ENCODE measurements around the gene SGSM1.

SGSM1 gene, protein sequence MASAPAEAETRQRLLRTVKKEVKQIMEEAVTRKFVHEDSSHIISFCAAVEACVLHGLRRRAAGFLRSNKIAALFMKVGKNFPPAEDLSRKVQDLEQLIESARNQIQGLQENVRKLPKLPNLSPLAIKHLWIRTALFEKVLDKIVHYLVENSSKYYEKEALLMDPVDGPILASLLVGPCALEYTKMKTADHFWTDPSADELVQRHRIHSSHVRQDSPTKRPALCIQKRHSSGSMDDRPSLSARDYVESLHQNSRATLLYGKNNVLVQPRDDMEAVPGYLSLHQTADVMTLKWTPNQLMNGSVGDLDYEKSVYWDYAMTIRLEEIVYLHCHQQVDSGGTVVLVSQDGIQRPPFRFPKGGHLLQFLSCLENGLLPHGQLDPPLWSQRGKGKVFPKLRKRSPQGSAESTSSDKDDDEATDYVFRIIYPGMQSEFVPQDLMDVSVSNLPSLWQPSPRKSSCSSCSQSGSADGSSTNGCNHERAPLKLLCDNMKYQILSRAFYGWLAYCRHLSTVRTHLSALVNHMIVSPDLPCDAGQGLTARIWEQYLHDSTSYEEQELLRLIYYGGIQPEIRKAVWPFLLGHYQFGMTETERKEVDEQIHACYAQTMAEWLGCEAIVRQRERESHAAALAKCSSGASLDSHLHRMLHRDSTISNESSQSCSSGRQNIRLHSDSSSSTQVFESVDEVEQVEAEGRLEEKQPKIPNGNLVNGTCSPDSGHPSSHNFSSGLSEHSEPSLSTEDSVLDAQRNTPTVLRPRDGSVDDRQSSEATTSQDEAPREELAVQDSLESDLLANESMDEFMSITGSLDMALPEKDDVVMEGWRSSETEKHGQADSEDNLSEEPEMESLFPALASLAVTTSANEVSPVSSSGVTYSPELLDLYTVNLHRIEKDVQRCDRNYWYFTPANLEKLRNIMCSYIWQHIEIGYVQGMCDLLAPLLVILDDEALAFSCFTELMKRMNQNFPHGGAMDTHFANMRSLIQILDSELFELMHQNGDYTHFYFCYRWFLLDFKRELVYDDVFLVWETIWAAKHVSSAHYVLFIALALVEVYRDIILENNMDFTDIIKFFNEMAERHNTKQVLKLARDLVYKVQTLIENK

GRCh38 chr22:24805790-24806662 lies at the start of gene SGSM1:
TSS of gene SGSM1 (plus strand) at chr22:24806211. CDS start at chr22:24806326, 115 bp downstream.
- Mint-ChIP-seq H3K4me3 (peak within 1 kb of the TSS; percentile 24), H3K36me3 (no peaks in the 10 kb centered on the region), H3K27ac (no peak within 1 kb of the TSS), H3K9me3 (no peaks in the 10 kb centered on the region), H3K4me1 (peaks cover 47% of the 10 kb centered on the region)
- ATAC-seq (peak; percentile 90), DNase-seq (ENCODE audit: low spot score in 2 of 2) (peak; percentile 72 to 82)

DNA sequence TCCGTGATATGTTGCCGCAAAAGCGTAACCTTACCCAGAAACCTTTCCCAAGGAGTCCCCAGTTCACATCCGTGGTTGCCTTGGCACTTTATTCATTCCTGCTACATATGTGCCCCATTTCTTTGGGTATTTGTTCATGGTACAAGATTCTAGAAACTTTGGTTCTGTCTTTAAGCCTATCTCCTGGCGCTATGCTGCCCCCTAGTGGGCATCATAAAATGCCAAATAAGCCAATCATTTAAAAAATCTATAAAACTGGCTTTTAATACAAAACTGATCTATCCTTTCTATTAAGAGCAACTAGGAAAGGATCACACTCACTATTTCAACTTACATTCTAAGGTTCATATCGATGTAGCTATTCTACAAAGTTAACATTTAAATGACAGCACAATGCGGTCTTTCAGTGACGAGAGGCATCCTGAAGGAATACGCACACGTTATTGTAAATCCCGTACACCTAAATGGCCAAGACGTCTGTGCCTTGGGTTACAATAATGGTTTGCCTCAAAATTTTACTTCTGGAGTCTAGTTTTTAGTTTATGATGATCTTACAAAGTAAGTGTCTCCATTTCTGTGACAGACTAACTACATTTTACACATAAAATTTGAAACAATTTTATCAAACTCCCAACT lies 47.7 kb upstream of the SGSM1 start:
- no peaks in the 10 kb centered on the region for H3K9me3 Mint-ChIP-seq
- H3K36me3 Mint-ChIP-seq: no peaks in the 10 kb centered on the region
- ATAC-seq: no peak
- DNase-seq (ENCODE audit: low spot score in 2 of 2): peak; percentile 36 to 70
- H3K27ac Mint-ChIP-seq: no peak overlapping the region
- H3K4me1 Mint-ChIP-seq: no peaks in the 10 kb centered on the region
- H3K4me3 Mint-ChIP-seq: no peak overlapping the region

GRCh38 chr22:24759765-24760164 lies 46.2 kb upstream of the SGSM1 start:
- DNase-seq (ENCODE audit: low spot score in 2 of 2) (no peak), ATAC-seq (no peak)
- H3K36me3 Mint-ChIP-seq: no peaks in the 10 kb centered on the region
- H3K4me1 Mint-ChIP-seq: no peaks in the 10 kb centered on the region
- H3K4me3 Mint-ChIP-seq: no peak overlapping the region
- no peaks in the 10 kb centered on the region for H3K9me3 Mint-ChIP-seq
- no peak overlapping the region for H3K27ac Mint-ChIP-seq

DNA sequence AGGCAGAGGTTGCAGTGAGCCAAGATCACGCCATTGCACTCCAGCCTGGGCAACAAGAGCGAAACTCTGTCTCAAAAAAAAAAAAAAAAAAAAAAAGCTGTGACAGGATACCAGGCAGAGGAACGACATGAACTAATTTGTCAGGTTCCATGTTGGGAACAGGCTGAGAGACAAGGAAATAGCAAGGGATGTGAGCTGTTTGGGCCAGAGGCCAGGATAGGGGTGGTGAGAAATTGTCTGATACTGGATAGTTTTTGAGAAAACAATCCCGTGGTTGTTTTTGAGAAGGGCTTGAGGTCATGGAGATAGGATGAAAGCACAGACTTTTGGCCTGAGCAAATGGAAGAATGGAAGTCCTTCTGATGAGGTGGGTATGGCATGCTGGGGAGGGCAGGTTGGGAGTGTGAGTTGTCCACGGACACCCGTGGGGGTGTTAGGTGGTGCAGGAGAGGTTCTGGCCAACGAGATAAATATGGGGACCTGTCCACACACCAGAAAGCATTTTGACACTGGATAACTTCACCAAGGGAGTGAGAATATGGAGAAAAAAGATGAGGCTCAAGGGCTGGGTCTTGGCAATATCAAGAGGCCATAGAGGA lies 45.2 kb upstream of the SGSM1 start:
- ATAC-seq (no peak), DNase-seq (ENCODE audit: low spot score in 2 of 2) (no peak)
- Mint-ChIP-seq H3K36me3 (no peaks in the 10 kb centered on the region), H3K4me1 (no peaks in the 10 kb centered on the region), H3K27ac (no peak overlapping the region), H3K4me3 (no peak overlapping the region), H3K9me3 (no peaks in the 10 kb centered on the region)

GRCh38 chr22:24761888-24762675 lies 43.9 kb upstream of the SGSM1 start:
- H3K4me1 Mint-ChIP-seq: no peaks in the 10 kb centered on the region
- no peaks in the 10 kb centered on the region for H3K9me3 Mint-ChIP-seq
- DNase-seq (ENCODE audit: low spot score in 2 of 2) (no peak), ATAC-seq (no peak)
- no peak overlapping the region for H3K4me3 Mint-ChIP-seq
- H3K27ac Mint-ChIP-seq: no peak overlapping the region
- H3K36me3 Mint-ChIP-seq: no peaks in the 10 kb centered on the region

DNA sequence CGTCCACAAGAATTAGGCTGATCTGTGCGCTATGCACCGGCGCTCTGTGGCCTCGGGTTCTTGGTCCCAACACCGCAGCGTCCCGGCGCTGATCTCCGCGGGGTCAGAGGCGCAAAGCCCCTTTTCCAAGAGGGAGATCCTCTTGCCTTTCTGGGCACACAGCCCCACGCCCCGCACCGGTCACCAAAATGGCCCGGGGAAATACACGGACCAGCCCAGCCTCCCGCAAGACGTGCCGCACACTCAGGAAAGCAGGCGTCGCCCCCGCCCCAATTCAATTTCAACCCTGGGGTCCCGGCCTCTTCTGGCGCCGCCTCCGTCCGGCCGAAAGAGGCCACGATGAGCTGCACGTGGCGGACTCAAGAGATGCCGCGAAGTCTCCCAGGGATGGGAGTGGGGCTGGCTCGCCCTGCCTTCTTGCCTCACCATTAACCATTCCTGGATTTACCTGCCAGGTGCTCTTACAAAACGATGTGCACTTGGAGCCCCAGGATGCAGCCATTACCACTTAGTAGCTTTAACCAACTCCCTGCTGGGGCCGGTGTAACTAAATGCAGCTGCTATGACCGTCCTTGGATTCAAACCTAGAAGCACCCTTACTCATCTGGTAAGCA lies 42.0 kb upstream of the SGSM1 start:
- Mint-ChIP-seq H3K36me3 (no peaks in the 10 kb centered on the region), H3K4me3 (no peak overlapping the region), H3K9me3 (no peaks in the 10 kb centered on the region), H3K27ac (no peak overlapping the region), H3K4me1 (no peaks in the 10 kb centered on the region)
- ATAC-seq (no peak), DNase-seq (ENCODE audit: low spot score in 2 of 2) (no peak)

DNA sequence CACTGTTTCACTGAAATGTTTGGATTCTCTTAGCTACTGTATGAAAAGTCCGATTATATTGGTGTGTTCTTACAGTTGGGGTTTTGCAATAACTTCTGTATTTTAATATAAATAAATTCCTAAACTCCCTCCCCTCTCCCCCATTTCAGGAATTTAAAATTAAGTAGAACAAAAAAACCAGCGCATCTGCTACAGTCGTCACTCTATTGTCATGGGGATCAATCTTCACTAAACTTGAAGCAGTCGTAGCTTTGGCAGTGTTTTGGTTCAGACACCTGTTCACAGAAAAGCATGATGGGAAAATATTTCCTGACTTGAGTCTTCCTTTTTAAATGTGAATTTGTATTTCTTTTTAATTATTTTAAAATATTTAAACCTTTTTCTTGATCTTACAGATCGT lies 40.8 kb upstream of the SGSM1 start:
- Mint-ChIP-seq H3K27ac (no peak overlapping the region), H3K9me3 (no peaks in the 10 kb centered on the region), H3K4me1 (no peaks in the 10 kb centered on the region), H3K36me3 (no peaks in the 10 kb centered on the region), H3K4me3 (no peak overlapping the region)
- ATAC-seq (no peak), DNase-seq (ENCODE audit: low spot score in 2 of 2) (no peak)

DNA sequence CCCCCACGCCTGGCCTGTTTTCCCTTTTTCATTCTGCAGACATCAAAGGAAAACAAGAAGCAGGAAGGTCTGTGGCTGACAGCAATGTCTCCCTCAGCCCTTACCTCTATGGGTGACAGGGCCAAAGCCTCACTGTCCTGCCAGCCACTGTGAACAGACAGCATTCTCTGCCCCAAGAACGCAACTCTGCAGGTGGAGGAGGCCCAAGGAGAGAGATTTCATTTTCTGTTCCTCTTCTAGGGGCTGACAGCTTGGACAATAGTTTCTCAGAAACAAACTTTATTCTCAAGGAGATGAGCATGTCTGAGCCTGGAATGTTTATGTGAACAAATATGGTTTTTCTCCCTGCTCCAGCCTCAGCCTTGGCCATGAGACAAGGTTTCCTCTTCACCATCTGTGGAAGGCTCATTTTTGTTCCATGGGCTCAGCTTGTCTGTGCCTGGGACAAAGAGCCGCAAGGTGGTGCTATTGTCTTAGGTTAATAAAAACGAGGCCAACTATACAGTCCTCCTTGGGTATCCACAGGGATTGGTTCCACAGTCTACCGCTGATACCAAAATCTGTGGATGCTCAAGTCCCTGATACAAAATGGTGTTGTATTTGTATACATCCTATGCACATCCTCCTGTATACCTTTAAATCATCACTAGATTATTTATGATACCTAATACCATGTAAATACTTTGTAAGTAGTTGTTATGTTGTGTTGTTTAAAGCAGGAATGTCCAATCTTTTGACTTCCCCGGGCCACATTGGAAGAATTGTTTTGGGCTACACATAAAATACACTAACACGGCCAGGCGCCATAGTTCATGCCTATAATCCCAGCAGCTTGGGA lies 37.3 kb upstream of the SGSM1 start:
- Mint-ChIP-seq H3K4me1 (no peaks in the 10 kb centered on the region), H3K9me3 (no peaks in the 10 kb centered on the region), H3K27ac (no peak overlapping the region), H3K4me3 (no peak overlapping the region), H3K36me3 (no peaks in the 10 kb centered on the region)
- DNase-seq (ENCODE audit: low spot score in 2 of 2) (peak; percentile 25 to 54), ATAC-seq (peak; percentile 65)

GRCh38 chr22:24772493-24773220 lies 33.4 kb upstream of the SGSM1 start:
- no peak for ATAC-seq
- no peaks in the 10 kb centered on the region for H3K9me3 Mint-ChIP-seq
- no peak overlapping the region for H3K27ac Mint-ChIP-seq
- H3K36me3 Mint-ChIP-seq: no peaks in the 10 kb centered on the region
- peaks cover 6% of the 10 kb centered on the region for H3K4me1 Mint-ChIP-seq
- no peak overlapping the region for H3K4me3 Mint-ChIP-seq
- DNase-seq (ENCODE audit: low spot score in 2 of 2): no peak

DNA sequence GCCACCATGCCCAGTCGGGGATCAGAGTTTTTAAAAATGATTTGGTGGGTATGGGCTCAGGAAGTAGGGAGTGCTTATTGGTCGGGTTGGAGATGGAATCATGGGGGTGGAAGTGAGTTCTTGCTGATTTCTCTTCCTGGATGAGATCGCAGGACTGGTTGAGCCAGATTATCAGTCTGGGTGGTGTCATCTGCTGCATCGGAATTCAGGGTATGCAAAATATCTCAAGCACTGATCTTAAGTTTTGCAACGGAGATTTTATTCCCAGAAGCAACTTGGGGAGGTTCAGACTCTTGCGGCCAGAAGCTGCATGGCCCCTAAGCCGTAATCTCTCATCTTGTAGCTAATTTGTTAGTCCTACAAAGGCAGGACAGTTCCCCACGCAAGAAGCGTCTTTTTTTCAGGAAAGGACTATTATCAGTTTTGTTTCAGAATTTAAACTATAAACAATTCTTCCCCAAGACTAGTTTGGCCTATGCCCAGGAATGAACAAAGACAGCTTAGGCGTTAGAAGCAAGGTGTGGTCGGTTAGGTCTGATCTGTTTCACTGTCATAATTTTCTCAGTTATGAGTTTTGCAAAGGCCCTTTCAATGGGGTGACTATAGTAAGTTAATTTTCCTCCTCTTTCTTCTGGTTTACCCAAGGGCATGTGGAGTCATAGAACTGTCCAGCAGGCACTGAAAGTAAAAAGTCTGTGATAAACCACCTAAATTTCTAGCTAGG lies 30.1 kb upstream of the SGSM1 start:
- DNase-seq (ENCODE audit: low spot score in 2 of 2): no peak
- Mint-ChIP-seq H3K4me3 (no peak overlapping the region), H3K4me1 (peaks cover 6% of the 10 kb centered on the region), H3K9me3 (no peaks in the 10 kb centered on the region), H3K36me3 (no peaks in the 10 kb centered on the region), H3K27ac (no peak overlapping the region)
- no peak for ATAC-seq

DNA sequence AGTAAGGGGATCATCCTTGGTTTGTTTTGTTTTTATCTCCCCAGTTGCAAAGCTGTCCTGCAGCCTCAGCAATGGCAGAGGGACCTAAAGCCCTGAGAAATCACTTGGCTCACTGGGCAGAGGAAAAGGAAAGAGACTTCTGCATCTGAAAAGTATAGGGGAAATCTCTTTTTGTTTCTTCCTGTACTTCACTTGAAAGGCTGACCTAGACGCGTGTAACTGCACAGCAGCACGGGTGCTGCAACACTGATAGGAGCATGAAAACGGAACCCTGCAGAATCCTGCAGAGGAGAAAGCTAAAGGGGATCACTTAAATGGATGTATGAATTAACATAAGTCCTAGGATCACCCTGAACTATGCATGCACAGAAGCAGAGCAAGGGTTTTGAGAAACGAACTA lies 29.5 kb upstream of the SGSM1 start:
- no peaks in the 10 kb centered on the region for H3K9me3 Mint-ChIP-seq
- ATAC-seq: no peak
- no peak overlapping the region for H3K27ac Mint-ChIP-seq
- H3K4me1 Mint-ChIP-seq: peaks cover 6% of the 10 kb centered on the region
- DNase-seq (ENCODE audit: low spot score in 2 of 2): no peak
- no peaks in the 10 kb centered on the region for H3K36me3 Mint-ChIP-seq
- no peak overlapping the region for H3K4me3 Mint-ChIP-seq

All from stimulated activated effector memory CD8-positive, alpha-beta T cell treated with anti-CD3 and anti-CD28 coated beads, Interleukin-12 subunit alpha, Interleukin-12 subunit beta, amount 100 ng/mL, for 72 hours (primary cell).